Measurements from ENCODE around the gene M1AP.

The M1AP gene

DNA sequence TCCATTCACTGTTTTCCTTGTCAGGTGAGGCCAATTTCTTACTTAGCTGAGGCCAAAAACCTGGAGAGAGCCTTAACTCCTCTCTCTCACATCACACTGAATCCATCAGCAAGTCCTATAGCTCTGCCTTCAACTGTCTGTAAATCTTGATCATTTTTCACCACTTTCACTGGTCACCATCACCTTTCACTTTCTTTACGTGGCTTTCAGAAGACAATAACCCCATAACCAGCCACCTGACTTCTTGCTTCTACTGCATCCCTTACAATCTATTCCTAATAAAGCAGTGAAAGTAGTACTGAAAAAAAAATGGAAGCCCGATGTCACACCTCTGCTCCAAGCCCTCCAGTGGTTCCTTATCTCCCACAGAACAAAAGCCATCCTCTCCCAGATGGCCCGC is 102.1 kb downstream of the M1AP start:
- Mint-ChIP-seq H3K27ac (no peak overlapping the region), H3K9me3 (no peaks in the 10 kb centered on the region), H3K4me1 (ENCODE audit: low read depth) (peaks cover 8% of the 10 kb centered on the region), H3K36me3 (ENCODE audit: low read depth) (no peaks in the 10 kb centered on the region), H3K4me3 (no peak overlapping the region), H3K27me3 (peaks cover 42% of the 10 kb centered on the region)
- no peak for DNase-seq

DNA sequence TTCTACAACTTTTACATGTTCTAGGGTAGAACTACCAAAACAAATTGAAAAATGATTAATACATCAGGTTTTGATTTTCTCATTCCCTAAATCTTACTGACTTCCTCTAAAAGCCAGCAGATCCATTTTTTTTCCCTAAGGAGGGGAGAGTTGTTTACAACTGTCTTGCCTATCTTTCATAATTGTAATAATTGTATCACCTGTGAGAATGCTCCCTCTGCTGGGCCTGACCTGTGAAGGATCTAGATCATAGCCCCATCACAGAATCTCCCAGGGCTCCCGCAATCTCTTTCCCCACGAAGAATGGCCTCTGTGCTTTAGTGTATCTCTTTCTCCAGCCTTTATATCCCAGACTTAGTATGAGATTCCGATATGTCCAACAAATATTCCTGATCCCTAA is 103.5 kb downstream of the M1AP start:
- Mint-ChIP-seq H3K4me3 (no peak overlapping the region), H3K9me3 (no peaks in the 10 kb centered on the region), H3K27ac (no peak overlapping the region), H3K27me3 (peaks cover 34% of the 10 kb centered on the region), H3K36me3 (ENCODE audit: low read depth) (no peaks in the 10 kb centered on the region), H3K4me1 (ENCODE audit: low read depth) (peaks cover 7% of the 10 kb centered on the region)
- DNase-seq = no peak

DNA sequence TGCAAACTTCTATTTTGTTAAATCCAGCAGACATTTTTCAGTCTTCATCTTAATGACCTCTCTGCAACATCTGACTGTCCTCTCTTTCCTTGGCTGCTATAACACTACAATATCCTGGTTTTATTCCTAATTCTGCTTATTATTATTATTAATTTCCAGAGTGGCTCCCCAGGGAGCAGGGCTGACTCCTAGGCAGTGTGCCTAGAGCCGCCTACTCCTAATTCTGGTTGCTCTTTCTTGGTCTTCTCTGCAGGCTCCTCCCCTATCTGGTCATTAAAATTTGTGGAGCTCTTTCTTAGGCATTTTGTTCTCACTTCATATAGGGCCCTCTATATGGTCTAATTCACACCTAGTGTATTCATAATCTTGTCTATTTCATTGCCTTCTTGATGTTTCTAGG is 105.2 kb downstream of the M1AP start:
- Mint-ChIP-seq H3K4me3 (no peak overlapping the region), H3K4me1 (ENCODE audit: low read depth) (no peaks in the 10 kb centered on the region), H3K27me3 (peaks cover 37% of the 10 kb centered on the region), H3K27ac (no peak overlapping the region), H3K36me3 (ENCODE audit: low read depth) (no peaks in the 10 kb centered on the region), H3K9me3 (no peaks in the 10 kb centered on the region)
- no peak for DNase-seq

DNA sequence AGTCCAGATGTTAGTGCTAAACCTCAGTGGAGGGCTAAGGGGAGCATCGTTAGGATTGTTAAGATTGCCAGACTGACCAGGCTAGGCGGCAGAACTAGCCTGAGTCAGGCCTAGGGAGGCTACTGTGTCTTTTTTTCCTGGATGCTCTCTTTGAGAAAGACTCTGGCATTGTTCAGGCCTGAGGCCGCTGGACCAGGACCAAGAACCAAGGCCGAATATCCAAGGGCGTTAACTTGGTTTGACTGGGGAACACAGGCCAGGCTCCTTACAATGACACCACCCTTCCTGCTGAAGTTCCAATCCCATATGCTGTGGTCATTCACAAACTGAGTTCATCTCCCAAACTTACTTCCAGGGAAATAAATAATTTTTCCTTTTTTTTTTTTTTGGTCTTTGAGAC is 107.8 kb downstream of the M1AP start:
- H3K36me3 Mint-ChIP-seq (ENCODE audit: low read depth) = no peaks in the 10 kb centered on the region
- H3K4me3 Mint-ChIP-seq = no peak overlapping the region
- no peak overlapping the region for H3K27ac Mint-ChIP-seq
- DNase-seq = no peak
- peaks cover 29% of the 10 kb centered on the region for H3K27me3 Mint-ChIP-seq
- no peaks in the 10 kb centered on the region for H3K4me1 Mint-ChIP-seq (ENCODE audit: low read depth)
- H3K9me3 Mint-ChIP-seq = no peaks in the 10 kb centered on the region

DNA sequence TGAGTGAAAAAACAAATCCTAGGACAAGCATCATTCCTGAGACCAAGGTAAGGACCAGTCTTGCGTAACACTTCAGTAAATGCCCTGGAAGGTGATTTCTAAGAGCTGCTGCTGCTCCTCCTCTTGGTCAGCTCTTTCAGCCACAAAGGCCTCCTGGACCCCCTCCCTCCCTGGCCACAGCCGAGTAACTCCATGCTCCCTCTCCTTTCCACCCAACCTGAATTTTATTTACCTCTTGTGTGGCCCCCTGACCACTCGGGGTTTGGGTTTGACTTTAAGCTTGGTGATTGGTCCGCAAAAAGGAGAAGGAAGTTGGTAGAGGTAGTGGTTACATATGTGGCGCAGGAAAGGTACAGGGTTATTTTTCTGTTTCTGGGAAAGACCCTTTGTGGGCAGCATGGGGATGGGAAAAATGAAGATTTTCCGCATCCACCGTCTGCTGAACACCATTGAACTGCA is 109.2 kb downstream of the M1AP start:
- no peaks in the 10 kb centered on the region for H3K9me3 Mint-ChIP-seq
- H3K27me3 Mint-ChIP-seq = peaks cover 29% of the 10 kb centered on the region
- no peak for DNase-seq
- peaks cover 2% of the 10 kb centered on the region for H3K36me3 Mint-ChIP-seq (ENCODE audit: low read depth)
- no peak overlapping the region for H3K4me3 Mint-ChIP-seq
- H3K4me1 Mint-ChIP-seq (ENCODE audit: low read depth) = no peaks in the 10 kb centered on the region
- no peak overlapping the region for H3K27ac Mint-ChIP-seq

DNA sequence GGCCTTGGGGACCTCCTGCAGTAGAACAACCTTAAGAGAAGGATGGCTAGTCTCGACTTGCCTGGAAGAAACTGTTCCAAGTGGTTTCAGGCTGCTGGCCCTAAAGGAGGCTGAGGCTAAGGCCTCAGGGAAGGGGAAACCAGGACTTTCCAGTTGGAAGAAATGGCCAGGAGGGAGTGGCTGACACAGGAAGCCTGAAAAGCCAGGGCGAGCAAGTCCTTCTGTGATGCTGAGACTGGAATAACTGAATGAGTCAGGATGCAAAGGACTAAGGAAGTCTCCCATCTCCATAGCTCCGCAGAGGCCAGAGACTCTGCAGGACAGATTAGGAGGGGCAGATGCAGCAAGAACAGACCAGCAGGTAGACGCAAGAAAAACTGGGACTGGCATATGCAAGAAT is 111.0 kb downstream of the M1AP start:
- peaks cover 18% of the 10 kb centered on the region for H3K36me3 Mint-ChIP-seq (ENCODE audit: low read depth)
- DNase-seq = no peak
- H3K9me3 Mint-ChIP-seq = no peaks in the 10 kb centered on the region
- no peak overlapping the region for H3K27ac Mint-ChIP-seq
- H3K4me3 Mint-ChIP-seq = no peak overlapping the region
- peaks cover 2% of the 10 kb centered on the region for H3K4me1 Mint-ChIP-seq (ENCODE audit: low read depth)
- peaks cover 25% of the 10 kb centered on the region for H3K27me3 Mint-ChIP-seq

DNA sequence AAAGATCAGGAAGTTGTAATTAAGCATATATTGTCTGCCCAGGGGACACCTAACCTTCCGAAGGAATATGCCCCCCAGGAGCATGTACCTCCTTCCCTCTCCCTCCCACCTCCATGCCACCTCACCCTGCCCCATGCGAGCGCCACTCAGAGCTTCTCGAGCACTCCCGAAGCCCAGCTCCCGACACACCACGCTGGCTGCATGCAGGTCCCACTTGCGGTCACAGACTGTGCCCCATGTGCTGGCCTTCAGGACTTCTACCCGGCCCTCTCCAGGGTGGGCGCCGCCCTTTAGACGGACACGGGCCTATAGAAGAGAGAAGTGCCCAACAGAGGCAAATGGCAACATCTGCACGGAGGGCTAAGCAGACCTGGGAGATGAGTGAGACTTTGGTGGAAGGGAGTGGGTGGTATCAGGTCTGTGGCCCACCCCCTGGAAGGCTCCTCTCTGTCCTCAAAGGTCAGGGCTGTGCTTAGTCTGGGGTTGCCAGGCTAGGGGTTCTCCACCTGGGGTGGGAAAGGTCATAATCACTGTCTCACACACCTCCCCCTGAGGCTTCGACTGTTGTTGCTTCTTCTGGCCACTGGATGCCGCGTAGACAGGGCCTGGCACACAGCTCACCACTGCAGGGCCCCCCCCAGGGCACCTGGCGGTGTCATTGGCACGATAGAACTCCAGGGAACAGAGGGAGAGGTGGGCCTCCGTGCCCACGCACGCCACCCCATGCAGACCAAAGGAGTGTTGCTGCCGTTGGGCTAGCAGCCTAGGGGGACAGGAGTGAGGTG is 111.8 kb downstream of the M1AP start:
- H3K9me3 Mint-ChIP-seq = no peaks in the 10 kb centered on the region
- H3K4me3 Mint-ChIP-seq = no peak overlapping the region
- H3K36me3 Mint-ChIP-seq (ENCODE audit: low read depth) = peaks cover 26% of the 10 kb centered on the region
- no peak overlapping the region for H3K27ac Mint-ChIP-seq
- DNase-seq = no peak
- H3K27me3 Mint-ChIP-seq = peaks cover 24% of the 10 kb centered on the region
- peaks cover 10% of the 10 kb centered on the region for H3K4me1 Mint-ChIP-seq (ENCODE audit: low read depth)

DNA sequence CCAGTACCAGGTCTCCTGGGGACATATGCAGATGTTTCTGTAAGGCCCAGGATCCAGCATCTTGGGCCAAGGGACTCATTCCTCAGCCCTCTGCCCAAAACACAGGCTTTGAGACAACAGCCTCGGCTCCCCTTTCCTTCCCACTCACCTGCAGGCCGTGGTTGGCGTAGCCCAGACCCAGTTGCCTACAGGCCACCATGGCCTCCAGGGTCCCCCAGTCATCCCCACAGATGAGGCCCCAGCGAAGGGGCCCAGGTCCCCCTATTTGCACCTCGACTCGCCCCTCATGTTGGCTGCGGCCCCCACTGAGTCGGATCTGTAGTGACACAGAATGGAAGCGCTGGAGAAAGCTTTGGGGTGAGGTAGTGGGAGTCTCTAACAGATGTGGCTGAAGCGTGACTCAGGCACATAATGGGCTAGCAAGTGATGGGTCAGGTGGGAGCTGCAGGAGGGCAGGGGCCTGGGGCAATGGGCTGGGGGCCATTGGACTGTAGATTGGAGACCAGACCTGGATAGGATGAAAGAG is 112.6 kb downstream of the M1AP start:
- H3K27ac Mint-ChIP-seq = no peak overlapping the region
- H3K4me3 Mint-ChIP-seq = no peak overlapping the region
- DNase-seq = no peak
- peaks cover 34% of the 10 kb centered on the region for H3K36me3 Mint-ChIP-seq (ENCODE audit: low read depth)
- peaks cover 17% of the 10 kb centered on the region for H3K4me1 Mint-ChIP-seq (ENCODE audit: low read depth)
- H3K27me3 Mint-ChIP-seq = peaks cover 24% of the 10 kb centered on the region
- H3K9me3 Mint-ChIP-seq = no peaks in the 10 kb centered on the region

DNA sequence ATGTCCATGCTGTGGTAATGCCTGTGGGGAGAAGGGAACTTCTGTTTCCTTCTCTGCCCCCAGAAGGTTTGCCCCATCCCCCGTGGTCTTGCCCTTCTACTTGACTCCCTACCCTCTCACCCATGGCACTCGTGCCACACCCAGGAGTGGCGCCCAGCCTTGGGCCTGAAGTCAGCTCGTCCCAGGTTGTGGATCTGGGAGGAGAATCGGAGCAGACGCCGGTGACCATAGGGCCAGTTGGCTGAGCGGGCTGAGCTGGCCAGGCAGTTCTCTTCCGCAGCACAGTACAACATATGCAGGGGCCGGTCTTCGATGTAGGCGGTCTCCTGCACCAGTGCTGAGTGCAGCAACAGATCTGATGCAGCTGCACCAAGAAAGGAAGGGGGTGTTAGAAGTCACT is 113.7 kb downstream of the M1AP start:
- no peak for DNase-seq
- Mint-ChIP-seq H3K4me3 (no peak overlapping the region), H3K9me3 (no peaks in the 10 kb centered on the region), H3K27ac (no peak overlapping the region), H3K4me1 (ENCODE audit: low read depth) (peaks cover 17% of the 10 kb centered on the region), H3K36me3 (ENCODE audit: low read depth) (peaks cover 37% of the 10 kb centered on the region), H3K27me3 (peaks cover 17% of the 10 kb centered on the region)

DNA sequence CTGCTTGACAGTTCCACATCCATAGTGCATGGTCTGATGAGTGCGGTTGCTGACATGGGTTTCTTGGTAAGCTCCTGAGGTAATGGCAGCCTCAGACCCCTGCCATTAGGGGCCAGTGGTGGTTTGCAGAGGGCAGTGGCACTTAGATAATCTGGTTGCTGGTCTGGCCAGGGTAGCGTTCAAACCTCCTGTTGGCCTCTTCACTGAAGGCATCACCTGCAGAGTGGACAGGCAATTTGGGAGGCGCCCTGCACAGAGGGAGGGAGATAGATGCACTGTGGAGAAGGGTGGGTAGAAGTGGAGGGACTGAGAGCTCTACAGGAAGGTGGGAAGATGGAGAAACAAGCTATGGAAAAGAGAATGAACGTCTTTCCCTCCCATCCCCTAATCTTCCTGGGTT is 114.7 kb downstream of the M1AP start:
- H3K27ac Mint-ChIP-seq = no peak overlapping the region

DNA sequence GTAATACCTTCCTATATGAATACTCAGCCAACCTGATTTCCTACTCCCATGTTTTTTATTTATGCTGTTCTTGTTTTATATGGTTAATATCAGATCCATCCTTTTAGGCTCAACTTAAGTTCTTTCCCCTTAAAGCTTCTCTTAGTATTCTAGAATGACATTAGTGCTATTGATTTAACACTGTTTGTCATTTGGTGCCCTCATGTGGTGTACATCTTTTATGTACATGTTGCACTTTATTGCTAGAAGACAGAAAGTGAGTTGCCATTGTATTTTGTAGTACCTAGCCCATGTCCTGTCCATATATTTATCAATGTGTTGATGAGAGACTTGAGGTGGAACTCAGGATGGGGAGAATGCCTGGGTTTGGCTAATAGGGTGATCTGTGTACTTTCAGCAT is 115.9 kb downstream of the M1AP start:
- H3K36me3 Mint-ChIP-seq (ENCODE audit: low read depth) = peaks cover 59% of the 10 kb centered on the region
- peak overlapping the region; percentile 100 for H3K4me3 Mint-ChIP-seq
- H3K27me3 Mint-ChIP-seq = no peaks in the 10 kb centered on the region
- H3K9me3 Mint-ChIP-seq = no peaks in the 10 kb centered on the region
- peaks cover 29% of the 10 kb centered on the region for H3K4me1 Mint-ChIP-seq (ENCODE audit: low read depth)
- no peak for DNase-seq
- peak overlapping the region; percentile 99 for H3K27ac Mint-ChIP-seq

More for the DNA sequence above, 114.7 kb downstream of the M1AP start:
- Mint-ChIP-seq H3K9me3 (no peaks in the 10 kb centered on the region), H3K27me3 (peaks cover 8% of the 10 kb centered on the region), H3K36me3 (ENCODE audit: low read depth) (peaks cover 47% of the 10 kb centered on the region), H3K4me3 (no peak overlapping the region), H3K4me1 (ENCODE audit: low read depth) (peaks cover 17% of the 10 kb centered on the region)
- no peak for DNase-seq

DNA sequence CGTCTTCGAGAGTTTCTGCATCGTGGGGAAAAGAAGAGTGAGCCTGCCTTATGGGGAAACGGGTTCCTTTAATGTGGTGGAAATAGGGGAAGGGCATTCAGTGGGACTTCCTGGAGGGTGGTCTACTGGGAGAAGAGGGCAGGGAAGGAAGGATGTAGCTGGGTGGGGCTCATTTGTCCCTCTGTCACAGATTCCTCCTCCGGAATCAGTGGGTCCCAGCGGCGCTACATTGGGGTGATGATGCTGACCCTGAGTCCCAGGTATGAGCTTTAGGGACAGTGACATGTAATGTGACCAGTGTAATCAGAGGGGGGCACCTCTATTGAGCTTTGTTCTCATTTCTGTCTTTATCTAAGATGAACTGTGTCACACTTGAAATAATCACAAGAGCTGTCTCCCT is 116.5 kb downstream of the M1AP start:
- no peaks in the 10 kb centered on the region for H3K9me3 Mint-ChIP-seq
- peaks cover 65% of the 10 kb centered on the region for H3K36me3 Mint-ChIP-seq (ENCODE audit: low read depth)
- H3K27ac Mint-ChIP-seq = peak overlapping the region; percentile 99
- H3K4me3 Mint-ChIP-seq = peak overlapping the region; percentile 100
- peaks cover 35% of the 10 kb centered on the region for H3K4me1 Mint-ChIP-seq (ENCODE audit: low read depth)
- no peak for DNase-seq
- H3K27me3 Mint-ChIP-seq = no peaks in the 10 kb centered on the region

DNA sequence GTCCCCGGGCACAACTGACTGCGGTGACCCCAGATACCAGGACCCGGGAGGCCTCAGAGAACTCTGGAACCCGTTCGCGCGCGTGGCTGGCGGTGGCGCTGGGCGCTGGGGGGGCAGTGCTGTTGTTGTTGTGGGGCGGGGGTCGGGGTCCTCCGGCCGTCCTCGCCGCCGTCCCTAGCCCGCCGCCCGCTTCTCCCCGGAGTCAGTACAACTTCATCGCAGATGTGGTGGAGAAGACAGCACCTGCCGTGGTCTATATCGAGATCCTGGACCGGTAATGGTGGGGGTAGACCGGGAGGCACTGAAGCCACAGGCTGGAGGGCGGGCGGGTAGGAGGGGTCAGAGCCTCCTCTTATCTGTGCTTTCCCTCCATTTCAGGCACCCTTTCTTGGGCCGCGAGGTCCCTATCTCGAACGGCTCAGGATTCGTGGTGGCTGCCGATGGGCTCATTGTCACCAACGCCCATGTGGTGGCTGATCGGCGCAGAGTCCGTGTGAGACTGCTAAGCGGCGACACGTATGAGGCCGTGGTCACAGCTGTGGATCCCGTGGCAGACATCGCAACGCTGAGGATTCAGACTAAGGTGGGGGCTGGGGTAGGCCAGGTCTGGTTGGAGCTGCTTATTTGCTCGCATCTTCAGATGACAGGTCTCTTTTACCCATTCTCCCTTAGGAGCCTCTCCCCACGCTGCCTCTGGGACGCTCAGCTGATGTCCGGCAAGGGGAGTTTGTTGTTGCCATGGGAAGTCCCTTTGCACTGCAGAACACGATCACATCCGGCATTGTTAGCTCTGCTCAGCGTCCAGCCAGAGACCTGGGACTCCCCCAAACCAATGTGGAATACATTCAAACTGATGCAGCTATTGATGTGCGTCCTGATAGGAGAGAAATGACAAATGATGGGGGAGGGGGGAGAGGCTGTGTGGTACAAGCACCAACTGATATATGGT is 117.6 kb downstream of the M1AP start:
- H3K4me1 Mint-ChIP-seq (ENCODE audit: low read depth) = peaks cover 40% of the 10 kb centered on the region
- no peaks in the 10 kb centered on the region for H3K27me3 Mint-ChIP-seq
- DNase-seq = peak; percentile 68
- H3K27ac Mint-ChIP-seq = peak overlapping the region; percentile 99
- H3K9me3 Mint-ChIP-seq = no peaks in the 10 kb centered on the region
- peaks cover 76% of the 10 kb centered on the region for H3K36me3 Mint-ChIP-seq (ENCODE audit: low read depth)
- H3K4me3 Mint-ChIP-seq = peak overlapping the region; percentile 100

DNA sequence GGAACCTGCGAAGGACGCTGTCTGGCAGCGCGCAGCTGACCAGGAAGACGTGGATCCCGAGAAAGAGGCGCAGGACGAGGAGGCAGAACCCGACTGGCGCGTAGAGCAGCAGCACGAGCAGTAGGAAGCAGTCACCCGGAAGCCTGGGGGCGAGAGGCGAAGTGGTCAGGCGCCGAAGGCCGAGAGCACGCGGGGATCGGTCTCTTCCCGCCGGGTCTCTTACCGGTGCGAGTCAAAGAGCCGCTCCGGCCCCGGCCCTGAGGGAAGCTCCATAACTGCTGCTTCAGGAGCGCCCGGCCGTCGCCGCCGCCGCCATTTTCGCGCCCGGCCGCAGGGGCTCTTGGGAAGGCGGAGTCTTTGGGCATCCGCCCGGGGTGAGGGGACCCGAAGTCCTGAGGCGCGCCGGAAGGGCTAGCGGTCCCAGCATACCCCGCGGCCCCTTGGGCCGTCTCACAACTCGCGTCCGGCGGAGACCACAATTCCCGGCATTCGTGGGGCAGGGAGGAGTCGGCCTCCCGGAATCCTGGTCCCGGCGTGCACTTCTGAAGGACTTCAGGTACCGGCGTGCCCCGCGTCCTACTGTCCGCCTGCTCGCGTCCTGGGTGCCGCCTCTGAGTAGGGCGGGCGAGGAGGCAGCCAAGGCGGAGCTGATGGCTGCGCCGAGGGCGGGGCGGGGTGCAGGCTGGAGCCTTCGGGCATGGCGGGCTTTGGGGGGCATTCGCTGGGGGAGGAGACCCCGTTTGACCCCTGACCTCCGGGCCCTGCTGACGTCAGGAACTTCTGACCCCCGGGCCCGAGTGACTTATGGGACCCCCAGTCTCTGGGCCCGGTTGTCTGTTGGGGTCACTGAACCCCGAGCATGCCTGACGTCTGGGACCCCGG is 118.5 kb downstream of the M1AP start, which contains the start of the genes AUP1 and HTRA2:
TSS of gene AUP1 (minus strand) at position 350 of the 882 bp plus-strand sequence. CDS start at position 273, 77 bp downstream.
TSS of gene HTRA2 (plus strand) at position 577 of the 882 bp plus-strand sequence. CDS start at position 651, 74 bp downstream.
- DNase-seq = peak; percentile 94
- Mint-ChIP-seq H3K27me3 (no peaks in the 10 kb centered on the region), H3K27ac (peak within 1 kb of the TSS; percentile 99), H3K9me3 (no peaks in the 10 kb centered on the region), H3K4me3 (peak within 1 kb of the TSS; percentile 100), H3K36me3 (ENCODE audit: low read depth) (peaks cover 82% of the 10 kb centered on the region), H3K4me1 (ENCODE audit: low read depth) (peaks cover 40% of the 10 kb centered on the region)

Data from activated T-cell treated with anti-CD3 and anti-CD28 coated beads, Interleukin-2, amount 50 U/mL, for 24 hours (primary cell).